A549 treated with AZD9567 at 1 μM for 4 hours (cell line): ENCODE results near the gene NXNL1. TPM values are rescaled to one million over a fixed set of nuclear protein-coding genes. Genes with fewer than 3 reads are reported as not detected.

Experiments
- total RNA-seq: library from RNA; stranded (reverse); fragments of 200-300 nt; extraction: Qiagen RNA extraction; gene quantifications from 5 replicates; pipeline ENCODE4 v1.2.3, GENCODE V29; 2022; ENCODE audit not compliant: insufficient read depth

The NXNL1 gene
- total RNA-seq, result not detected in 5 replicates

GRCh38 chr19:17460372-17461230, at the start of gene NXNL1:
NXNL1 (minus strand) TSS chr19:17460926; CDS start chr19:17460869, 57 bp downstream.

DNA sequence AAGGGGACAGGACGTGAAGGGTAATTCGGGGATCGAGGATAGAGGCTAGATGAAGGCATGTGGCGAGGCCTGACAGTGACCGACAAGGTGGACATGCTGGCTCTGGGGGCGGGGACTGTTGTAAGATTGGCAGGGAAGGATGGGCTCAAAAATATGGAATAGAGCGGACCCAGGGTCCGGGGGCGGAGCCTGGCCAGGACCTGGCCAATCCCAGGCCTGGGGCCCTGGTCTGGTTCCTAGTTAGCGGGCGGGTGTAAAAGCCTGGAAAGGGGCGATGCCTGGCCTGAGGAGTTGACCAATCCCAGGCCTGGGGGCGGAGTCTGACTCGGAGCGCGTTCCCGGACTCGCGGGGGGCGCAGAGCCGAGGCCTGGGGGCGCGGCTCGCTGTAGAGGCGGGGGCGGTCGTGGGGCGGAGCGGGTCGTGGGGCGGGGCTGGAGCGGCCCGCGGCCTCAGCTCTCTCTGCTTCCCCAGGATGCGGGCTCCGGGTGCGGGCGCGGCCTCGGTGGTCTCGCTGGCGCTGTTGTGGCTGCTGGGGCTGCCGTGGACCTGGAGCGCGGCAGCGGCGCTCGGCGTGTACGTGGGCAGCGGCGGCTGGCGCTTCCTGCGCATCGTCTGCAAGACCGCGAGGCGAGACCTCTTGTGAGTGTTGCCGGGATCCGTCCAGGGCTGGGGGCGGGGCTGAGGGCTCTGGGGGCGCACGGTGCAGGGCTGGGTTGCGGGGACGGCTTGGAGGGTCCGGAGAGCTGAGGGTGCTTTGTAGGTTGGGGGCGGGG, 9.5 kb upstream of the NXNL1 start, which contains the start of gene SLC27A1:
TSS of gene SLC27A1 (plus strand) at position 457 of the 774 bp plus-strand sequence. CDS start at position 474, 17 bp downstream.

GRCh38 chr19:17448131-17448967, 12.4 kb downstream of the NXNL1 start, which contains the start of gene TMEM221:
TMEM221 (minus strand) TSS chr19:17448668; CDS start chr19:17448462, 206 bp downstream.

GRCh38 chr19:17419621-17420474, 40.9 kb downstream of the NXNL1 start, which contains the start of gene MVB12A:
MVB12A (plus strand) TSS chr19:17420047; CDS start chr19:17420136, 89 bp downstream.

Other genes starting within 250 kb of the NXNL1 start
- gene USE1, start 245.6 kb downstream of the NXNL1 start, total RNA-seq, result 16.7 to 20.6 TPM (median 17.0 TPM) in 5 replicates
- 6.9 to 15.5 TPM (median 13.3 TPM) in 5 replicates for gene OCEL1, start 234.7 kb downstream of the NXNL1 start, total RNA-seq
- gene NR2F6, start 215.0 kb downstream of the NXNL1 start, total RNA-seq, result 22.5 to 59.0 TPM (median 52.2 TPM) in 5 replicates
- not detected in 5 replicates for gene USHBP1, start 196.2 kb downstream of the NXNL1 start, total RNA-seq
- 59.0 to 77.0 TPM (median 61.0 TPM) in 5 replicates for gene BABAM1, start 193.5 kb downstream of the NXNL1 start, total RNA-seq
- 0.21 to 0.52 TPM (median 0.47 TPM) in 4 of 5 replicates, not detected in the other for gene ANKLE1, start 179.0 kb downstream of the NXNL1 start, total RNA-seq
- 2.6 to 5.2 TPM (median 2.8 TPM) in 5 replicates for gene ABHD8, start 157.5 kb downstream of the NXNL1 start, total RNA-seq
- gene MRPL34, start 155.1 kb downstream of the NXNL1 start, total RNA-seq, result 66.3 to 82.7 TPM (median 80.6 TPM) in 5 replicates
- 48.2 to 59.3 TPM (median 53.7 TPM) in 5 replicates for gene DDA1, start 151.4 kb downstream of the NXNL1 start, total RNA-seq
- 1.0 to 4.4 TPM (median 4.0 TPM) in 5 replicates for gene ANO8, start 126.1 kb downstream of the NXNL1 start, total RNA-seq
- gene GTPBP3, start 123.4 kb downstream of the NXNL1 start, total RNA-seq, result 8.8 to 23.2 TPM (median 21.7 TPM) in 5 replicates
- gene PLVAP, start 83.6 kb downstream of the NXNL1 start, total RNA-seq, result not detected in 5 replicates
- not detected in 5 replicates for gene CCDC194, start 66.7 kb downstream of the NXNL1 start, total RNA-seq
- 0.21 TPM in 1 of 5 replicates, not detected in the others for gene BST2, start 55.3 kb downstream of the NXNL1 start, total RNA-seq
- gene MVB12A, start 40.9 kb downstream of the NXNL1 start, total RNA-seq, result 6.5 to 39.6 TPM (median 37.4 TPM) in 5 replicates
- 0.58 to 0.83 TPM (median 0.75 TPM) in 4 of 5 replicates, not detected in the other for gene TMEM221, start 12.3 kb downstream of the NXNL1 start, total RNA-seq
- 2.6 to 3.0 TPM (median 2.7 TPM) in 5 replicates for gene SLC27A1, start 9.6 kb upstream of the NXNL1 start, total RNA-seq
- gene PGLS, start 50.7 kb upstream of the NXNL1 start, total RNA-seq, result 49.7 to 75.8 TPM (median 74.2 TPM) in 5 replicates
- gene COLGALT1, start 94.7 kb upstream of the NXNL1 start, total RNA-seq, result 58.7 to 70.7 TPM (median 66.4 TPM) in 5 replicates
- 0.50 to 1.5 TPM (median 1.2 TPM) in 5 replicates for gene UNC13A, start 227.4 kb upstream of the NXNL1 start, total RNA-seq